ENCODE results near the gene ANTXR1.

ANTXR1 gene

GRCh38 chr2:69296421-69296820 lies 283.4 kb downstream of the ANTXR1 start:
- H3K4me3 Mint-ChIP-seq = no peak overlapping the region
- no peak overlapping the region for H3K27ac Mint-ChIP-seq
- DNase-seq (ENCODE audit: low spot score) = no peak
- H3K9me3 Mint-ChIP-seq = no peaks in the 10 kb centered on the region
- no peaks in the 10 kb centered on the region for H3K36me3 Mint-ChIP-seq (ENCODE audit: low read depth)
- no peaks in the 10 kb centered on the region for H3K4me1 Mint-ChIP-seq (ENCODE audit: low read depth)
- peaks cover 10% of the 10 kb centered on the region for H3K27me3 Mint-ChIP-seq (ENCODE audit: low read depth)

- Mint-ChIP-seq H3K4me1 (ENCODE audit: low read depth) (no peaks in the 10 kb centered on the region), H3K9me3 (no peaks in the 10 kb centered on the region), H3K27ac (no peak overlapping the region), H3K36me3 (ENCODE audit: low read depth) (no peaks in the 10 kb centered on the region), H3K27me3 (ENCODE audit: low read depth) (peaks cover 15% of the 10 kb centered on the region), H3K4me3 (no peak overlapping the region)
- DNase-seq (ENCODE audit: low spot score) = no peak
Observed at GRCh38 chr2:69297216-69297615, 284.2 kb downstream of the ANTXR1 start.

- no peak for DNase-seq (ENCODE audit: low spot score)
- peaks cover 23% of the 10 kb centered on the region for H3K27me3 Mint-ChIP-seq (ENCODE audit: low read depth)
- H3K9me3 Mint-ChIP-seq = no peaks in the 10 kb centered on the region
- no peaks in the 10 kb centered on the region for H3K4me1 Mint-ChIP-seq (ENCODE audit: low read depth)
- H3K36me3 Mint-ChIP-seq (ENCODE audit: low read depth) = no peaks in the 10 kb centered on the region
- no peak overlapping the region for H3K27ac Mint-ChIP-seq
- H3K4me3 Mint-ChIP-seq = no peak overlapping the region
Observed at GRCh38 chr2:69298261-69298660, 285.3 kb downstream of the ANTXR1 start.

GRCh38 chr2:69298862-69299261 lies 285.9 kb downstream of the ANTXR1 start:
- no peak overlapping the region for H3K27ac Mint-ChIP-seq
- no peak for DNase-seq (ENCODE audit: low spot score)
- peaks cover 27% of the 10 kb centered on the region for H3K27me3 Mint-ChIP-seq (ENCODE audit: low read depth)

More at GRCh38 chr2:69298862-69299261, 285.9 kb downstream of the ANTXR1 start:
- Mint-ChIP-seq H3K36me3 (ENCODE audit: low read depth) (no peaks in the 10 kb centered on the region), H3K4me1 (ENCODE audit: low read depth) (no peaks in the 10 kb centered on the region), H3K4me3 (no peak overlapping the region), H3K9me3 (peaks cover 4% of the 10 kb centered on the region)
